Activated CD8-positive, alpha-beta memory T cell treated with anti-CD3 and anti-CD28 coated beads for 4 hours (primary cell): Measurements from ENCODE around the gene CCBE1.
"Not testable (repeated sequence)": the region's sequence is repeated elsewhere in the genome, so short reads cannot be mapped to it uniquely, and the experiment has no call there.

ENCODE experiments used
- DNase-seq, 2 donors: peaks; one replicate each; pipeline ENCODE4 v3.0.0-alpha.2; 2020; ENCODE audit warnings: low read depth in 2 of 2

Gene CCBE1

DNA sequence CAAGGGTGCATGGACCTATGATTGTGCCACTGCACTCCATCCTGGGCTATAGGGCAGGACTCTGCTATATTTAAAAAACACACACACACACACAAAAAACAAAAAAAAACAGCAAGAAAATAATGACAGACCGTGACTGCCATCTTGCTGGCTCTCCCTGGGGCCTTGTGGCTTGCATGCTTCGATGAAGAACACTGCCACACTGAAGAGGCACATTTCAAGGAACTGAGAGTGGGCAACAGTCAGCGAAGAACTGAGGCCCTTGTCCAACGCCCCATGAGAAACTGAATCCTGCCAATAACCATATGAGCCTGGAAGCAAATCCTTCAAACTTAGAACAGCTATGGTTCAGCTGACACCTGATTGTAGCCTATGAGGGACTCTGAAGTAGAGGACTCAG is 158.1 kb downstream of the CCBE1 start:
- no peak for DNase-seq

DNA sequence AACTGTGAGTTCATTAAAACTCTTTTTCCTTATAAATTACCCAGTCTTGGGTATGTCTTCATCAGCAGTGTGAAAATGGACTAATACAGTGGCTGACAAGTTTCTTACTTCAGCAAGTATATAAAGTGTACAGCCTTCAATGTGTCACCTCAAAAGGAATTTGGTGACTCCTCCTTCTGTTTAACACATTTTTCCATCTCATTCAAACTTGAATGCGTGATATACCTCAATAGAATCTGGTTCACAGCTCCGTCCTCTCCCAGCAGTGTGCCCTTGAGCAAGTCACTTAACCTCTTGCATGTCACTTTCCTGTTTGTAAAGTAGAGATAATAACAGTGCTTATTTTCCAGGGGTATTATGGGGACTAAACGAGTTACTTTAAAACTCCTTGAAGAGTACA is 159.6 kb downstream of the CCBE1 start:
- DNase-seq, result no peak

- no peak for DNase-seq
Observed at GRCh38 chr18:59536166-59536565, 161.1 kb downstream of the CCBE1 start.

- DNase-seq, result no peak
Observed at GRCh38 chr18:59535055-59535454, 162.2 kb downstream of the CCBE1 start.

- DNase-seq, result no peak
Observed at GRCh38 chr18:59528866-59529265, 168.4 kb downstream of the CCBE1 start.

DNA sequence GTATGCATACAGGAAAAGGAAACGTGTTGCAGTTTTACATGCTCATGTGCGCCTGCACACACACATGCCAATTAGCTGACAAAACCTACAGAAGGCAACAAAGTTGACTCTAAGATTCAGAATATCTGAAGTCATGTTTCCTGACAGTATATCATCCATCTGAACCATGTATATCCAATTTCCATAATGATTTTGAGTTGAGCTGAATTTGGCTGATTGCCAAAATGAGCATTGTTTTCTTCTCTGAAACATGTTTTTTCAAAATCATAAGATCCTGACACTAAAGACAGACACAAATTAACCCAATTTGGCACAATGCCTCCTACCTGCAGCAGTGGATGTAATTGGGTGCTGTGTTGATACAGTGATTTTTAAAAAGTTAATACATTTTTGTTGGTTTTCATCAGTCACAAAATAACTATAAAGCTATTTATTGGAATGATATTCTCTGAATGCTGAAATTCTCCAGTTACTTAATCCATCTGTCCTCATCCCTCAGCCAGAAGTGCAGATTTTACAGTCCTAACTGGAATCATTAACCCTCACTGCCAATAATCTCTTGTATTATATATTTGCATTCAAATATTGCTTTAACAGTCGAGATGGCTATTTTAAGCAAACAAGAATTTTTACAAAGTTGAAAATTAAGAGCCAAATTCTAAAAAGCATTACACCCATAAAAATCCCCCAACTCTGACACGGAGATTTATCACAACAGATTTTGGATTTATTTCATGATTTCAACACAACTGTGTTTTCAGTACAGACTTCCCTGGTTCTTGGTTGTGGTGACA is 176.5 kb downstream of the CCBE1 start:
- DNase-seq, result no peak

- DNase-seq, result no peak
Observed at GRCh38 chr18:59518705-59519104, 178.5 kb downstream of the CCBE1 start.

DNA sequence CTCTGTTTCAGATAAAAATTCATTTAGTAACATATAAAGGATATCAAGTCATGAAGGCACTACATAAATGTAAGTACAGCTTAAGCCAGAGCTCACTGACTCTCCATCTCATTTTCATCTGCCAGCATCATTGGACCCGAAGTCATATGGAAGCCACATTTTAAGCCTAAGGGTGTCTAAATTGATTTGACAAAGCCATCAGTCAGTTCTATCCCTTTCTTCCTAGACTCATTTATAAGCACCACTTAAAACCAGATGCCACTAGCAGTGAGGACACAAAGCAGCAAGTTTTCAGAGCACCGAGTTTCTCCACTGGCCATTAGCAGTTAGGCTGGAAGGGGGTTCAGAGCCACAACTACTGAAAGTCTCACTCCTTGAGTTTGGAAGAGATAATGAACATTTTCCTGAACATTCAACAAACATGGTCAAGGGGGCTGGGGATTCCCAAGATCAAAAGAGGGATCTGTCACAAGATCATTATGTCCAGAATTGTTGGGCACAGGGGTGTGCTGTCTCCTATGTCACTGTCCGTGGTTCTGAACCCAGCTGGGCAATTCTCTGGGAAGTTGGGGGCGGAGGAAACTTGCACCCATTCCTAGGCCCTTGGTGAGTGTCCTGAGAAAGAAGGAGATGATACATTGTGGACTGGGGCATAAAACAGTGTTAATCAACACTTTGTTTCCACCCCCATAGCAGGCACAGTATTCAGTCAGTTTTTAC is 179.6 kb downstream of the CCBE1 start:
- DNase-seq, result no peak

- DNase-seq, result no peak
Observed at GRCh38 chr18:59516356-59517155, 180.7 kb downstream of the CCBE1 start.

DNA sequence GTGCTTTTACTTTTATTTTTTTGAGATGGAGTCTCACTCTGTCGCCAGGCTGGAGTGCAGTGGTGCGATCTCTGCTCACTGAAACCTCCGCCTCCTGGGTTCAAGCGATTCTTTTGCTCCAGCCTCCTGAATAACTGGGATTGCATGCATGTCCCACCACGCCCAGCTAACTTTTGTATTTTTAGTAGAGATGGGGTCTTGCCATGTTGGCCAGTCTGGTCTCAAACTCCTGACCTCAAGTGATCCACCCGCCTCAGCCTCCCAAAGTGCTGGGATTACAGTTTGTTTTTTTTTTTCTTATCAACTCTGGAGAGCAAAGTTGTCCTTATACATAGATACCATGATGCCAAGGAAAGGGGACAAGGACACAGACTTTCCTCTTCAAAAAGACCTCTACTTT is 181.3 kb downstream of the CCBE1 start:
- not testable (repeated sequence) for DNase-seq

DNA sequence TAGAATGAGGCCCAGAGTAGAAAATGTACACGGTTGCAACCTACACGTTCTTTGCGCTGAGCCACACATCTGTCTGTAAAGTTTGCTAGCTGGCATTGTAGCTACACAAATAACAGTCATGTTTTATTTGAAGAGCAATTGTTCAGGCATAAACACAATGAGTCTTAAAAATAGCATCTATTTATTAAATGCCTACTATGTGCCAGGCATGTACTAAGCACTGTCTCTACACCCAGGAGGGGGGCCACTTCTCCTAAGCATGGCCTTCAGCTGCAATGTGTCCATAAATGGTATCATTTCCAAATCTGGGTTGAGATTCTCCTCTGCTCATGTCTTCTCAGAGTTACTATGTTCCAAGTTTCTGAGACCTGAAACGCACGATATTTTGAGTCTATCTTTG is 182.1 kb downstream of the CCBE1 start:
- no peak for DNase-seq

GRCh38 chr18:59514203-59514602 is 183.0 kb downstream of the CCBE1 start:
- no peak for DNase-seq

DNA sequence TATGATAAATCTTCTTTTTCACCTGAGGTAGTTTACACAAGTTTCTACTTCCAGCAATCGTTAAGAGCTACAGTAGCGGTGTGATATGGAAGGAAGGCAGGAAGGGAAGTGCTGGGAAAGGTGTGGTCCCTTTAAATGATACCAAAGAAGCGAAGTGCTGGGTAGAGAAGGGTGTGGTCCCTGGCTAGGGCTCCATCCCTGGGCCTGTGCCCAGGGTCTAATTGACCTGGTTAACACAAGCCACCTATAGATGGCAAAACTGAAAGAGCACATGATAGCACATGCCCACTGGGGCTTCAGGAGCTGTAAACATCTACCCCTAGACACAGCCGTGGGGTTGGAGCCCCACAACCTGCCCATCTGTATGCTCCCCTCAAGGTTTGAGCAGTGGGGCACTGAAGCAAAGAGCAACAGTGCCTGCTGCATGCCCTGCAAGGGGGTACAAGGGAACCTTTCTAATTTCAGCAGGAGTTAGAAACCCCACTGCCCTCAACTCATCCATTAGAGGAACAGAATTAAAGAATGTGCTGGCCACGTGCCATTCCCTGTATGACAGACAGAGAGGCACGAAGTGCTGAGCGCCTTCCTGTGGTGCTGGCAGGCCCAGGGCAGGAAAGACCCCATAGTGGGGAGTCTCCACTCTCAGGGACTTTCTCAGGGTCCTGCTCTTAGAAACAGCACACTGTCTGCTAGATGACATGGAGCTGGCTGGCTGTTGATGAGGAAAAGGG is 185.0 kb downstream of the CCBE1 start:
- no peak for DNase-seq

DNA sequence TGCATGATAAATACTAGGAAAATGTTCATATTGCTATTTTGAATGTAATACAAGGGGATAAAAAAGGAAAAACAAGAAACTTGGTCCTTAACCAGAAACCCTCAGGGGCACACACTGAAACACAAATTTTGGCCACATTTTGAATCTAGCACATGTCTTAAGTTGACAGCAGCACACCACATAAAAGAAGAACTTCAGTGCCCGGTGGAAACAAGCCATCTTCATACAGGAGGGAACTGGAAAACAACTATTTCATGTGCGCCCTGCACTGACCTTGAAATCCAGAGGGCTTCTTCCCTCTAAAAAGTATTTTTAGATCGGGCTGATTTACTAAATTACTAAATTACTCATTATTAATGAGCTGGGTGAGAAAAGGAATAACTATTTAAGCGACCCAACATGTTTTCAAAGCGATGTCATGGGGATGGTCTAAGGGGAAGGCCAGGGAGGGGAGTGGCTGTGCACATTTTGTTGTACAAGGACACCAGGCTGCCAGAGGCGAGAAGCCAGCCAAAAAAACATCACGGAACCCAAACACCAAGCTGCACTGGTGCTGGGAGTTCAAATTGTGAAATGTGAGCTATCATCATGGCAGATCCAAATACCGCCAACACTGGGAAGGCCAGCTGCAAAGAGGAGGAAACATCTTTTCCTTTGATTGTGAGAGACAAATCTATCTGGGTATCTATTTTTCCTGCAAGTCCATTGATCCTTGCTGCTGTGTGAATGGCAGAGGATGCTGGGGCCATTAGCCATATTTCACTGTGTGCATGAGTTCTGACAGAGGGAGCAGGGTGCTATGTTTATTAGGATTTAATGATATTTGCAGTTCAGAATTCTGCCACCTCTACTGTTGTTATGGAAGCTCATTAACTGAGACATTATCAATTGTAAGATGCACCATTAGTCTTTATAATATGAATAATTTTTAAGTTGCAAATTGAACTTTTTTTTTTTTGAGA is 187.5 kb downstream of the CCBE1 start:
- no peak for DNase-seq

DNA sequence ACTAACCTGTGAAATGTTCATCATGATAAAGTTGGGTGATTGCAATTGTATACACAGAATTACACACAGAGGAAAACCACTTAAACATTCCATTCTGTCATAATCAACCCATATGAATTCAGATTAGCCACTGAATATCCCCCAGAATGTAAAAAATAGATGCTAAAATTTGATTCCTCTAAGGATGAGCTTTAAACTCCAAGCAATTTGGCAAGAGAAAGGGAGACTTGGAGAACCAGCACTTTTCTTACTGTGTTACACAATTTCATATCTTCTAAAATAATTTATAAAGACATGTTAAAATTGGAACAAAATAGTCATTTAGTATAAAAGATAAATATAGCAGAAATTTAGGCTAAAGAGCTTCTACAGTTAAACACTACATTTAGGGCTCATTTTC is 191.9 kb downstream of the CCBE1 start:
- DNase-seq, result no peak

DNA sequence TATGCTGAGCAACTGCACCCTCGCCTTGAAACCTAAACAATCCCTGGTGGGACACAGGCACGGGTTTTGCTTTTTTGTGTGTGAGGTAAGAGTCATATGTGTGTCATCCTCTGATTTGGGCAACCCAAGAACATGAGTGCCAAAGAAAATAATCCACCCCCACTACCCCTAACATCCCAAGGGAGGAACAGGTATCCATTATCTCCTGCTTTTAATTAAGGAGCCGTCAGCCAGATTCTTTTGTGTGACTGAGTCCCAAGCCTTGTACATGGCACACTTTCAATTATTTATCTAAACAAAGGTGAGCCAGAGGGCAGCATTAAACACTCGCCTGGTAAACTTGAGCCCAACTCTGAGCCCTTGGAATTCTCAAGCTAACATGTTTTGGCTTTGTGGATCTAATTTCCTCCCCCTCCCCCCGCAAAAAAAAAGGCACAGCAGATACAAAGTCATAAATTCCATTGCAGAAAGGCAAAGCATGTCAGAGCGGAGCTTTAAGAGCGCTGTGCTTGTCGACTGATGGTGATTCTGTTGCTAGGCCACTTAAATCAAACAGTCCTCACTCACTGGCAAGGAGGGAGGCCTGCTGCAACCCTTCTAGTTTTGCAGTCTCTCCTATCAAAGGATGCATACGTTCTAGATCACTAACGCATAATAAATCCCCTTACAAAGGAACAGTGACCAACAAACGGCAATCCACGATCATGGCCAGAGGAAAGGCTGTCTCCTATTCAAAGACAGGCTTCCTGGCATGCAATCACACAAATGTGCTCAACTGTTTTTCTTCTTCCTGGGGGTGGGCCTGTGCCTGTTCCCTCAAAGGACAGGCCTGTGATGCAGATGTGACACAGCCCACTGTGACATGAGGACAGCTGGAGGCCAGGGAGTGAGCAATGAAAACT is 194.7 kb downstream of the CCBE1 start:
- DNase-seq, result no peak

DNA sequence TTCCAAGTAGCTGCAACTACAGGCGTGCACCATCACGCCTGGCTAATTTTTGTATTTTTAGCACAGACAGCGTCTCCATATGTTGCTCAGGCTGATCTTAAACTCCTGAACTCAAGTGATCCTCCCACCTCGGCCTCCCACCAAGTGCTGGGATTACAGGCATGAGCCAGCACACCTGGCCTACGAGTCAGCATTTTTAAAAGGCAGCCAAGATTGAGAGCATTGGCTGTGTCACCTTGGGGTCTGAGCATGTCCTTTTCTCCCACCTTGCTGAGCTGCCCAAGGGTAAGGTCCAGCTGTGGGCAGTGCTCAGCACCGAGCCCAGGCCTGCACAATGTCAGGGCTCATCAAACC is 195.3 kb downstream of the CCBE1 start:
- no peak for DNase-seq

GRCh38 chr18:59500765-59501164 is 196.5 kb downstream of the CCBE1 start:
- DNase-seq, result no peak

DNA sequence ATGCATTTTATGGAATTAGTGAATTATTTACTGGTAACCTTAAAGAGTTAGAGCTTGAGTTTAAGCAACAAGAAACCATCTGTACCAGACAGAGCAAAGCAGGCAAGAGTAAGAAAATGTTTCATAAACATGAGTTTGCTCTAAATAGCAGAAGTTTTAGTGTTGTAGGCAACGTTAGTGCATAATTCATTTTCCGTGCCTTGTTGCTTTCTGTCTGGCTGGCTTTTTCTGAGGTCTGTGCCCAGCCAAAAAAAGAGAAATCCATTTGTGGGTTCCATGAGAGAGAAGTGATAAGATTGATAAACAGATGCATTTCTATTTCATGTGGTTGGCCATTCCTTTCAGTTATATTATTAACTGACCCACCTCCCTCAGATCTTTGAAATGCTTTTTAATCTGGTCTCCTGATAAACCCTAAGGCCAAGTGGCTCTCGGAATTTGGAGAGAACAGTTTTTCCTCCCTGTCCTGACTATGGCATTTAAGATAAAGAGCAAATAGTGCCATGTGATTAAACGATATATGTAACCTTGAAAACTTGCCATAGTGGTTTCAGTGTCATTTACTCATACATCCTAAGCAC is 198.6 kb downstream of the CCBE1 start:
- no peak for DNase-seq
